GM18870 (cell line): ENCODE data around the gene ZNF264.
"Not testable (repeated sequence)": the region's sequence is repeated elsewhere in the genome, so short reads cannot be mapped to it uniquely, and the experiment has no call there.

Experiments used
- ATAC-seq: cut with Tn5 transposase; IDR thresholded peaks from one replicate; pipeline ENCODE4 v1.9.1; 2021; ENCODE audit warnings: moderate library complexity; ENCODE audit not compliant: unreplicated experiment

Gene ZNF264

GRCh38 chr19:57244513-57244912 lies 53.2 kb downstream of the ZNF264 start:
- no peak for ATAC-seq

GRCh38 chr19:57245066-57245465 lies 53.8 kb downstream of the ZNF264 start:
- ATAC-seq: no peak

GRCh38 chr19:57245959-57246358 lies 54.7 kb downstream of the ZNF264 start:
- no peak for ATAC-seq

- ATAC-seq: no peak
Measured at GRCh38 chr19:57248646-57249045, 57.3 kb downstream of the ZNF264 start.

GRCh38 chr19:57249329-57249728 lies 58.0 kb downstream of the ZNF264 start:
- ATAC-seq: no peak

- not testable (repeated sequence) for ATAC-seq
Measured at GRCh38 chr19:57253767-57254166, 62.5 kb downstream of the ZNF264 start.

GRCh38 chr19:57262044-57262443 lies 70.7 kb downstream of the ZNF264 start:
- ATAC-seq: no peak

- no peak for ATAC-seq
Measured at GRCh38 chr19:57263244-57263741, 72.0 kb downstream of the ZNF264 start.

- no peak for ATAC-seq
Measured at GRCh38 chr19:57267291-57267690, 76.0 kb downstream of the ZNF264 start.

GRCh38 chr19:57269515-57270250 lies 78.4 kb downstream of the ZNF264 start:
- ATAC-seq: peak; percentile 40

- ATAC-seq: no peak
Measured at GRCh38 chr19:57271280-57271679, 80.0 kb downstream of the ZNF264 start.
